Adipose tissue (tissue), 3 donors: ENCODE data around the gene ZCCHC12. TPM values are rescaled to one million over a fixed set of nuclear protein-coding genes. Genes with fewer than 3 reads are reported as not detected.

Experiments used
- H3K27ac ChIP-seq: one replicate; pipeline ENCODE4 v1.5.1; 2013; ENCODE audit warnings: low read depth, low read length
- WGBS, 3 donors: extraction: QIAGEN DNeasy Blood & Tissue Kit; methylation state at CpG; one replicate each; pipeline ENCODE4 v1.1.7; 2013; 5-methylcytosine and 5-hydroxymethylcytosine counted together
- polyA plus RNA-seq, 3 donors: library from polyadenylated mRNA; stranded (reverse); fragments of 200-250 nt; gene quantifications; one replicate each; pipeline ENCODE4 v1.2.3, GENCODE V29; 2013
- donor health status: healthy with polysubstance abuse.
- donor health status: Bipolar disorder and iron deficiency.
- donor health status: healthy.

Gene ZCCHC12
- polyA plus RNA-seq, 3 donors: 0.09 to 0.12 TPM; not detected in 1

GRCh38 chrX:118862979-118863378 is 39.4 kb downstream of the ZCCHC12 start:
- WGBS, 3 donors: 37 to 64% (median 48%) methylated on average over 4 of the region's 4 CpGs
- no peak overlapping the region for H3K27ac ChIP-seq

DNA sequence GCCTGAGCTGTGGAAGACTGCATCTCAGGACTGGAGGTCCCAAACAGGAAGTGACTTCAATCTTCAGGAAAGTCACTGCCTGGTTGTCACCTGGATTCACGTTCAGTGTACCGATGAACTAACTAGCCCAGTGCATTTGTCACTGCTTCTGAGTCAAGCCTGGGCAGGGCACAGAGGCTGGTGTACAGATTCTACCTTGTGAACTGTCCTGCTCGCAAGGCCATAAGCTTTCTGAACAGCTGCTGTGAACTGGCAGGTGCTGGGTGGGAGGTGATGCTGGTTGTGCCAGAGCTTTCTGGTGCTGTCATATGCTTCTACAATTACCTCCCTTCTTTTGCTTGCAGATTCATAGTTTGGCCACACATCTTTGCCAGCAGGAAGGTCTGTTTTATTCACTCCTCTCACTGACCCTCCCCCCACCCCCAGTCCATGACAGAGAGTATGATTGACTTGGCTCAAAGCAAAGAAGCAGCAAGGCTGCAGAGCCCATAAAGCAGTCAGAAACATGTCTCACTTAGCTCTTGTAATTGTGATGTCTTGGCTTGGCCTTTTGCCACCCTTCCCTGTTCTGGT is 40.5 kb downstream of the ZCCHC12 start:
- H3K27ac ChIP-seq: no peak overlapping the region
- WGBS, 3 donors: 81 to 85% (median 84%) methylated on average over 3 of the region's 3 CpGs

DNA sequence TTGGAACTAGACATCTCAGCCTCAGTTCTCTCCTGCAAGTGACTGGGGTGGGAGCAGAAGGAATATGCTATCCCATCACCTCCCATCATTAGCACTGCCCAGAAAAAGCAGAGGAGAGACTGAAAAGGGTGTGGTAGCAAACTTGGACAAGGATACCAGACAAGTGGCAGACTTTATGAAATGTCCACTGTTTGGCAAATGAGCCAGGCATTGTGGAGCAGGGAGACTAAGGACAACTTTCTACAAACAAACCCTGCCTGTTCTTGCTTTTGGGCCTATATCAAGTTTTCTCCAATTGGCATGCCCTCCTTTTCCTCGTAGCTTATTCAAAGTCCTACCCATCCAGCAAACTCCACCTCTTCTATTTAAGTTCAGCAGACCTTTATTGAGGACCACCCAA is 41.6 kb downstream of the ZCCHC12 start:
- H3K27ac ChIP-seq: no peak overlapping the region
- 50 to 85% (median 80%) methylated on average over 1 of the region's 1 CpG for WGBS, 3 donors

DNA sequence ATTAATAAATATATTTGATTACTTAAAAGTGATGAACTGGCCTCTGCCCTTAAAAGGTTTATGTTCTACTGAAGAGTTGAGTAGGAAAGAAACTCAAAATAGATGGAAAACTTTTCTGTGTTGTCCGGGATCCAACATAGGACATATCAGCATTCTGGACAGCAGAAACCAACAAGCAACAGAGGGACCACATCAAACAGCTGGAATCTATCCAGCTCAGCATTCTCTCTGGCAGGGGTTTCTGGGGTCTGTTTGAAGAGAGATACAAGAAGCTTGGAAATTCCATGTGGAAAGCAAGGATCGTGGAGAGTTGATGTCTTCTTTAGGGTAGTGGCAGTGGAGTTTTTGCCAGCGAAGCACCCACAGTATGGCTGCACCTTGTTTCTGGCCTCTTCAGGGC is 43.6 kb downstream of the ZCCHC12 start:
- 76 to 90% (median 83%) methylated on average over 3 of the region's 3 CpGs for WGBS, 3 donors
- H3K27ac ChIP-seq: no peak overlapping the region

GRCh38 chrX:118872102-118872566 is 48.5 kb downstream of the ZCCHC12 start:
- whole genome bisulfite sequencing, 3 donors: 20 to 62% (median 53%) methylated on average over 4 of the region's 4 CpGs
- no peak overlapping the region for H3K27ac ChIP-seq

Other genes with a start within 250 kb of the ZCCHC12 start
- 10 to 100 TPM; 14.7 to 35.4 (median 25.9) TPM for gene IL13RA1, start 96.2 kb upstream of the ZCCHC12 start, polyA plus RNA-seq
- gene LONRF3, start 150.8 kb downstream of the ZCCHC12 start, polyA plus RNA-seq: 1 to 10 TPM; 2.3 to 6.8 (median 3.0) TPM
- not detected for gene CT47C1, start 249.2 kb downstream of the ZCCHC12 start, polyA plus RNA-seq